GM12892 (cell line): ENCODE measurements around the gene GPR6.

Source experiments
- POLR2A ChIP-seq: IDR thresholded peaks from 2 replicates; pipeline ENCODE4 v1.6.1; 2011; ENCODE audit warnings: low read depth, low read length, control low read depth
- POLR2AphosphoS5 ChIP-seq: IDR thresholded peaks from 2 replicates; pipeline ENCODE4 v1.6.1; 2011; ENCODE audit warnings: low read depth, low read length, control low read depth
- TAF1 ChIP-seq: IDR thresholded peaks from 2 replicates; pipeline ENCODE4 v1.6.1; 2011; ENCODE audit warnings: low read depth, mild to moderate bottlenecking, control low read depth, low read length, borderline replicate concordance

- TF ChIP-seq TAF1 (no peak), POLR2AphosphoS5 (no peak), POLR2A (no peak)
Observed at GRCh38 chr6:109961611-109962041, 16.5 kb upstream of the GPR6 start.
